ENCODE data around the gene CYP4F2. TPM values are rescaled to one million over a fixed set of nuclear protein-coding genes. Genes with fewer than 3 reads are reported as not detected.

Gene CYP4F2
- 0.08 to 0.49 TPM (median 0.30 TPM) in 4 of 5 replicates, not detected in the other for total RNA-seq (2022; extraction: Qiagen RNA extraction; ENCODE audit: low read depth)

GRCh38 chr19:15897738-15898276, at the start of gene CYP4F2:
Gene CYP4F2, minus strand, starts transcription at chr19:15898074. Its CDS starts 463 bp downstream, at chr19:15897611.

GRCh38 chr19:15934332-15935078, 36.6 kb upstream of the CYP4F2 start, which contains the start of gene CYP4F11:
Gene CYP4F11, minus strand, starts transcription at chr19:15934529. Its CDS starts 121 bp downstream, at chr19:15934408.

Other genes starting within 250 kb of the CYP4F2 start
- gene CYP4F12, start 225.0 kb downstream of the CYP4F2 start, total RNA-seq (2022; extraction: Qiagen RNA extraction; ENCODE audit: low read depth): 1.9 to 3.2 TPM (median 2.2 TPM) in 5 replicates
- gene OR10H2, start 170.1 kb downstream of the CYP4F2 start, total RNA-seq (2022; extraction: Qiagen RNA extraction; ENCODE audit: low read depth): not detected in 5 replicates
- not detected in 5 replicates for gene OR10H3, start 160.1 kb downstream of the CYP4F2 start, total RNA-seq (2022; extraction: Qiagen RNA extraction; ENCODE audit: low read depth)
- gene OR10H5, start 110.4 kb downstream of the CYP4F2 start, total RNA-seq (2022; extraction: Qiagen RNA extraction; ENCODE audit: low read depth): not detected in 5 replicates
- gene OR10H1, start 82.4 kb downstream of the CYP4F2 start, total RNA-seq (2022; extraction: Qiagen RNA extraction; ENCODE audit: low read depth): not detected in 5 replicates
- gene CYP4F11, start 36.5 kb upstream of the CYP4F2 start, total RNA-seq (2022; extraction: Qiagen RNA extraction; ENCODE audit: low read depth): 5.1 to 7.4 TPM (median 5.1 TPM) in 5 replicates
- not detected in 5 replicates for gene OR10H4, start 50.9 kb upstream of the CYP4F2 start, total RNA-seq (2022; extraction: Qiagen RNA extraction; ENCODE audit: low read depth)
- gene TPM4, start 178.4 kb upstream of the CYP4F2 start, total RNA-seq (2022; extraction: Qiagen RNA extraction; ENCODE audit: low read depth): 393 to 517 TPM (median 492 TPM) in 5 replicates
- gene RAB8A, start 213.8 kb upstream of the CYP4F2 start, total RNA-seq (2022; extraction: Qiagen RNA extraction; ENCODE audit: low read depth): 49.7 to 83.1 TPM (median 52.4 TPM) in 5 replicates
- 0.09 to 0.14 TPM in 2 of 5 replicates, not detected in the others for gene HSH2D, start 245.6 kb upstream of the CYP4F2 start, total RNA-seq (2022; extraction: Qiagen RNA extraction; ENCODE audit: low read depth)